K562 (cell line): Measurements from ENCODE around the gene PPRC1. TPM values are rescaled to one million over a fixed set of nuclear protein-coding genes. Genes with fewer than 3 reads are reported as not detected.

ENCODE experiments used
- CCNT2 ChIP-seq: IDR thresholded peaks from 2 replicates; pipeline ENCODE4 v1.6.1; 2011; ENCODE audit warnings: borderline replicate concordance, low read depth, mild to moderate bottlenecking, moderate library complexity, mixed read lengths, low read length; ENCODE audit not compliant: insufficient read length; ENCODE audit errors: extremely low read depth
- CREB3 ChIP-seq: fragments of 450-650 bp; conservative IDR thresholded peaks from 2 replicates; pipeline ENCODE4 v1.6.1; 2016; ENCODE audit warnings: missing genetic modification characterization, low read depth, mild to moderate bottlenecking, missing compliant biosample characterization, moderate library complexity
- CREB5 ChIP-seq: fragments of 250-450 bp; sonication (Bioruptor Pico); IDR thresholded peaks from 2 replicates; pipeline ENCODE4 v1.5.0; 2020; ENCODE audit warnings: mild to moderate bottlenecking
- CTBP1 ChIP-seq: fragments of 450-650 bp; IDR thresholded peaks from 2 replicates; pipeline ENCODE4 v1.6.1; 2016; ENCODE audit warnings: borderline replicate concordance
- GABPA ChIP-seq: fragments of 200-800 bp; sonication (Bioruptor generic); conservative IDR thresholded peaks from 2 replicates; pipeline ENCODE4 v1.6.1; 2016; ENCODE audit warnings: low read depth, missing genetic modification characterization, missing compliant biosample characterization
- GATAD2B ChIP-seq: fragments of 450-650 bp; IDR thresholded peaks from 2 replicates; pipeline ENCODE4 v1.6.1; 2017; ENCODE audit warnings: mild to moderate bottlenecking, borderline replicate concordance
- GTF2A2 ChIP-seq: IDR thresholded peaks from 2 replicates; pipeline ENCODE4 v1.6.1; 2016; ENCODE audit warnings: mild to moderate bottlenecking, missing genetic modification characterization, missing compliant biosample characterization
- HEY1 ChIP-seq: fragments of 250-450 bp; sonication (Bioruptor Pico); IDR thresholded peaks from 2 replicates; pipeline ENCODE4 v1.5.0; 2020; ENCODE audit warnings: mild to moderate bottlenecking, moderate library complexity, borderline replicate concordance
- HMBOX1 ChIP-seq: sonication (generic); IDR thresholded peaks from 2 replicates; pipeline ENCODE4 v1.6.1; 2016
- JUN ChIP-seq, 2 experiments: sonication (generic) in 1 of 2; formaldehyde crosslinking in 1 of 2; IDR thresholded peaks; 2 replicates each; pipeline versions ENCODE4 v1.6.1 to v1.8.0; 2012 to 2022; ENCODE audit warnings: borderline replicate concordance in 2 of 2, mild to moderate bottlenecking in 2 of 2, improper control_type of control experiment in 1 of 2, low read depth in 1 of 2, low read length in 1 of 2, missing genetic modification reagents in 1 of 2
- MCM2 ChIP-seq: fragments of 450-650 bp; IDR thresholded peaks from 2 replicates; pipeline ENCODE4 v1.6.1; 2017; ENCODE audit warnings: low read depth, mild to moderate bottlenecking
- NR2F6 ChIP-seq: fragments of 450-650 bp; formaldehyde crosslinking; IDR thresholded peaks from 2 replicates; pipeline ENCODE4 v1.4.0; 2020; ENCODE audit warnings: mild to moderate bottlenecking
- PHF21A ChIP-seq: fragments of 450-650 bp; IDR thresholded peaks from 2 replicates; pipeline ENCODE4 v1.6.1; 2017; ENCODE audit warnings: low read depth, borderline replicate concordance
- POLR2H ChIP-seq: IDR thresholded peaks from 2 replicates; pipeline ENCODE4 v1.6.1; 2016; ENCODE audit warnings: missing genetic modification characterization, low read depth, mild to moderate bottlenecking, control low read depth, missing compliant biosample characterization, moderate library complexity
- SMAD2 ChIP-seq: fragments of 150-350 bp; IDR thresholded peaks from 2 replicates; pipeline ENCODE4 v1.6.1; 2014; ENCODE audit warnings: low read depth, mild to moderate bottlenecking, low read length
- SP1 ChIP-seq: sonication (generic); formaldehyde crosslinking; IDR thresholded peaks from 2 replicates; pipeline ENCODE4 v1.8.1; 2022; ENCODE audit warnings: mild to moderate bottlenecking, missing genetic modification reagents
- TBP ChIP-seq: optimal IDR thresholded peaks from 2 replicates; pipeline ENCODE3; 2011; ENCODE audit warnings: low read depth, low read length, improper control_type of control experiment
- TEAD4 ChIP-seq, 2 experiments: sonication (generic) in 1 of 2; formaldehyde crosslinking in 1 of 2; IDR thresholded peaks; 2 replicates each; pipeline versions ENCODE4 v1.6.1 to v1.8.0; 2012 to 2022; ENCODE audit warnings: borderline replicate concordance in 1 of 2, inconsistent platforms in 1 of 2, low read length in 1 of 2, mild to moderate bottlenecking in 1 of 2, missing genetic modification reagents in 1 of 2
- ZC3H8 ChIP-seq: fragments of 450-650 bp; IDR thresholded peaks from 2 replicates; pipeline ENCODE4 v1.6.1; 2017
- ZNF12 ChIP-seq: sonication (generic); formaldehyde crosslinking; IDR thresholded peaks from 2 replicates; pipeline ENCODE4 v1.4.0; 2020; ENCODE audit warnings: mild to moderate bottlenecking, missing genetic modification reagents
- ZNF347 ChIP-seq: fragments of 450-650 bp; formaldehyde crosslinking; IDR thresholded peaks from 2 replicates; pipeline ENCODE4 v1.4.0; 2020; ENCODE audit warnings: low read depth, mild to moderate bottlenecking, moderate library complexity
- polyA plus RNA-seq, 8 experiments: library from polyadenylated mRNA; depleted of rRNA in 4 of 8; stranded (reverse) in 5 of 8; unstranded in 3 of 8; fragments of >200 nt; fragmentation: Nextera tagmentation in 2 of 8; fragmentation: Illumina TruSeq in 1 of 8; extraction: Ambion mirVana in 2 of 8; extraction: Trizol in 1 of 8; gene quantifications; 2 replicates each; pipeline versions ENCODE4 v1.2.1 to v1.2.3, GENCODE V29; 2011 to 2014; ENCODE audit warnings: inconsistent platforms in 1 of 8, missing spikeins in 1 of 8
- total RNA-seq, 7 experiments: library from RNA; depleted of rRNA in 6 of 7; stranded (reverse); fragments of >200 nt in 6 of 7; fragmentation: Illumina TruSeq in 2 of 7; extraction: Trizol in 2 of 7; gene quantifications; 2 replicates each; pipeline versions ENCODE4 v1.2.1 to v1.2.3, GENCODE V29; 2011 to 2021; ENCODE audit warnings: low replicate concordance in 1 of 7
- TF ChIP-seq, protein P1 (sequence below): fragments of 450-650 bp; IDR thresholded peaks from 2 replicates; pipeline ENCODE4 v1.6.1; 2016; ENCODE audit warnings: mild to moderate bottlenecking

Gene PPRC1
- total and polyA plus RNA-seq, 9 of the 15 experiments (the other 6 are each of a cell fraction or from before 2014, with no cell fraction given) = 8.5 to 47.1 (median 16.2) TPM

DNA sequence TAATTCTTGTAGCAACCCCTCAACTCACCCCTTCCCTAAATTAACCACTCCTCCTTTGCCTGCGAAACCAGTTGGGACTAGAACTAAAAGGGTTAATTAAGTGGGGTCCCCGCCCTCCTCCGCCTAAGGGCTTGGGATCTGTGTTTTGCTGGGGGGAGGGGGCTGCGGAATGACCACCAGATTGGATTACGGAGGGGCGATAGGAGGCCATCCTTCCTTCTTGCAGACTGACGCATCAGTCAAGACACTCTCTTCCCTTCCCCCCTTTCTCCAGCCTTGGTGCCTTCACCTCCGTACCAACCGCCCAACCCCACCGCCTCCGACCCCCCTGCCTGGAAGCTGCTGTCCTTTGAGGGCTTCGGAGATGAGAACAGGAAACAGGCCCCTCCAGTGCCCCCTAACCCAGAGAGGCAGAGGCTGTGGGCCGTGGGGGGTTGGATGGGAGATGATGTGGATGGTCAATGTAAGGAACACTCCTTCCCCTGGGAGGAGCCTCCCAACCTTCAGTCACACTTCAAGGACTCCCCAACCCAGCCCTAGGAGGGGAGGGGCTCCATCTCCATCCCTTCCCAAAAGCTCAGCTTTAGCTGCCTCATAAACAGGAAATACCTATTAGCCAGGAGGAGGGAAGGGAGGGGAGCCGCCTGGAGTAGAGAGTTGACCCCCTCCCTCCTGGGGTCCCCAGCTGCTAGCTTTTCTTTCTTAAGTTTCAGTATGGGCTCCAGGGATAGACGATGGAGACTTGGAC is 11.7 kb upstream of the PPRC1 start (continued):
- TF ChIP-seq TBP (no peak), SP1 (CRISPR knock-in tag) (no peak), CREB5 (CRISPR knock-in tag) (no peak), GATAD2B (no peak), CCNT2 (no peak), ZNF12 (CRISPR knock-in tag) (0 out of 2 replicates have a peak, but pooled peaks have one; percentile 26), ZNF347 (CRISPR knock-in tag) (no peak), SMAD2 (no peak), ZC3H8 (no peak), PHF21A (no peak), CREB3 (tag) (no peak), JUN (IDR thresholded peaks at IDR 0.05; ENCODE audit: borderline replicate concordance, low read depth, low read length) (no peak), JUN (CRISPR knock-in tag; IDR thresholded peaks at IDR 0.05; ENCODE audit: borderline replicate concordance) (no peak), GTF2A2 (tag) (no peak), MCM2 (no peak), NR2F6 (CRISPR knock-in tag) (no peak), GABPA (tag) (no peak), CTBP1 (peak; percentile 82), POLR2H (tag) (no peak), HEY1 (CRISPR knock-in tag) (no peak), TEAD4 (IDR thresholded peaks at IDR 0.05; ENCODE audit: low read length) (no peak), TEAD4 (CRISPR knock-in tag; IDR thresholded peaks at IDR 0.05; ENCODE audit: borderline replicate concordance) (no peak), HMBOX1 (0 out of 2 replicates have a peak, but pooled peaks have one; percentile 33)
- TF ChIP-seq, protein P1, sequence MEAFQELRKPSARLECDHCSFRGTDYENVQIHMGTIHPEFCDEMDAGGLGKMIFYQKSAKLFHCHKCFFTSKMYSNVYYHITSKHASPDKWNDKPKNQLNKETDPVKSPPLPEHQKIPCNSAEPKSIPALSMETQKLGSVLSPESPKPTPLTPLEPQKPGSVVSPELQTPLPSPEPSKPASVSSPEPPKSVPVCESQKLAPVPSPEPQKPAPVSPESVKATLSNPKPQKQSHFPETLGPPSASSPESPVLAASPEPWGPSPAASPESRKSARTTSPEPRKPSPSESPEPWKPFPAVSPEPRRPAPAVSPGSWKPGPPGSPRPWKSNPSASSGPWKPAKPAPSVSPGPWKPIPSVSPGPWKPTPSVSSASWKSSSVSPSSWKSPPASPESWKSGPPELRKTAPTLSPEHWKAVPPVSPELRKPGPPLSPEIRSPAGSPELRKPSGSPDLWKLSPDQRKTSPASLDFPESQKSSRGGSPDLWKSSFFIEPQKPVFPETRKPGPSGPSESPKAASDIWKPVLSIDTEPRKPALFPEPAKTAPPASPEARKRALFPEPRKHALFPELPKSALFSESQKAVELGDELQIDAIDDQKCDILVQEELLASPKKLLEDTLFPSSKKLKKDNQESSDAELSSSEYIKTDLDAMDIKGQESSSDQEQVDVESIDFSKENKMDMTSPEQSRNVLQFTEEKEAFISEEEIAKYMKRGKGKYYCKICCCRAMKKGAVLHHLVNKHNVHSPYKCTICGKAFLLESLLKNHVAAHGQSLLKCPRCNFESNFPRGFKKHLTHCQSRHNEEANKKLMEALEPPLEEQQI = no peak
